Fibroblast of skin of abdomen (primary cell): ENCODE data around the gene TACC2.

Experiments
- DNase-seq: peaks from one replicate; pipeline ENCODE4 v3.0.0-alpha.2; 2013

The TACC2 gene

GRCh38 chr10:122149561-122150505 lies 160.9 kb downstream of the TACC2 start:
- peak; percentile 52 for DNase-seq

GRCh38 chr10:122151121-122151694 lies 162.2 kb downstream of the TACC2 start:
- no peak for DNase-seq

- peak; percentile 26 for DNase-seq
These were observed 163.6 kb downstream of the TACC2 start for GRCh38 chr10:122152544-122152943.

GRCh38 chr10:122154031-122154544 lies 165.1 kb downstream of the TACC2 start:
- no peak for DNase-seq

- DNase-seq: peak; percentile 44
These were observed 165.8 kb downstream of the TACC2 start for GRCh38 chr10:122154545-122155366.

GRCh38 chr10:122157451-122157850 lies 168.5 kb downstream of the TACC2 start:
- DNase-seq: no peak

GRCh38 chr10:122158362-122158761 lies 169.4 kb downstream of the TACC2 start:
- no peak for DNase-seq

- DNase-seq: no peak
These were observed 170.4 kb downstream of the TACC2 start for GRCh38 chr10:122159141-122159970.

GRCh38 chr10:122161795-122162194 lies 172.8 kb downstream of the TACC2 start:
- no peak for DNase-seq

GRCh38 chr10:122162671-122163173 lies 173.8 kb downstream of the TACC2 start:
- no peak for DNase-seq

- peak; percentile 43 for DNase-seq
These were observed 174.4 kb downstream of the TACC2 start for GRCh38 chr10:122163174-122164022.

- DNase-seq: no peak
These were observed 175.1 kb downstream of the TACC2 start for GRCh38 chr10:122164023-122164601.

GRCh38 chr10:122164815-122165483 lies 176.0 kb downstream of the TACC2 start:
- DNase-seq: no peak

GRCh38 chr10:122165484-122166276 lies 176.7 kb downstream of the TACC2 start:
- no peak for DNase-seq

GRCh38 chr10:122168101-122168500 lies 179.1 kb downstream of the TACC2 start:
- no peak for DNase-seq

- no peak for DNase-seq
These were observed 179.8 kb downstream of the TACC2 start for GRCh38 chr10:122168598-122169394.

- DNase-seq: no peak
These were observed 181.8 kb downstream of the TACC2 start for GRCh38 chr10:122170802-122171201.
